ENCODE data around the gene AWAT2.

The AWAT2 gene, protein sequence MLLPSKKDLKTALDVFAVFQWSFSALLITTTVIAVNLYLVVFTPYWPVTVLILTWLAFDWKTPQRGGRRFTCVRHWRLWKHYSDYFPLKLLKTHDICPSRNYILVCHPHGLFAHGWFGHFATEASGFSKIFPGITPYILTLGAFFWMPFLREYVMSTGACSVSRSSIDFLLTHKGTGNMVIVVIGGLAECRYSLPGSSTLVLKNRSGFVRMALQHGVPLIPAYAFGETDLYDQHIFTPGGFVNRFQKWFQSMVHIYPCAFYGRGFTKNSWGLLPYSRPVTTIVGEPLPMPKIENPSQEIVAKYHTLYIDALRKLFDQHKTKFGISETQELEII

DNA sequence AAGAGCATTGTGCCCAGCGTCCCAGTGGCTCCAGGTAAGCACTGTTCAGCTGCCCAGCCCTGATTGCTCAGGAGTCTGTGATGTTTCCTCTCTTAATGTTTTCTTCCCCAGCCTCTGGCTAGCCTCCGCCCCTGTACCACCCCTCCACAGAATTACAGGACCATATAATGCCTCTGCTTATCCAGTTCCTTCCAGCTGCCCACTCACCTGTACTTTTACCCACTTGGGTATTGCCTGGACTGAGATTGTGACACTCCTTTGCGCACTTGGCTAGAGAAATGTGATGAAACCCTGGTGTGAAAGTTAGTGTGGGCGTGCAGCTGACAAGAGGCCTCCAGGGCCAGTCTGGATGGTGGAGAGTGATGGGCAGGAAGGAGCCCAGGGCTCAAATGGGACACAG lies at the start of gene AWAT2:
Gene AWAT2, minus strand, starts transcription at position 14 of the 400 bp plus-strand sequence. Its CDS starts 6 bp downstream, at position 8.
- DNase-seq = no peak

DNA sequence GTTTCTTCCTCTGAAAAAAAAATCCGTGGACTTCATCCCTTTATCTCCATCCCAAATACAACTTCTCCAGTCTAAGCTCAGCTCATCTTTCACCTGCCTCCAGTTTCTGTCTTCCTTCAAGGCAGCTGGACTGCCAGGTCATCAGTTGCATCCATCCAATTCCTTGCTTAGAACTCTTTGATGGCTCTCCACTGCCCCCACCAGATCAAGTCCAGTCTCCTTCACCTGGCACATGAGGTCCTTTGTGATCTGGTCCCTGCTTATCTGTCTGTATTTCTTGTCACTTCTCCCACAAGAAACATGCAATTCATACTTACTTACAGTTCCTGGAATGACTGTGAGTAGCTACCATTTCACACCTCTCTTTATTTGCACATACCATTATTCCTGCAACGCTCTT lies 46.3 kb upstream of the AWAT2 start:
- DNase-seq = peak; percentile 18

DNA sequence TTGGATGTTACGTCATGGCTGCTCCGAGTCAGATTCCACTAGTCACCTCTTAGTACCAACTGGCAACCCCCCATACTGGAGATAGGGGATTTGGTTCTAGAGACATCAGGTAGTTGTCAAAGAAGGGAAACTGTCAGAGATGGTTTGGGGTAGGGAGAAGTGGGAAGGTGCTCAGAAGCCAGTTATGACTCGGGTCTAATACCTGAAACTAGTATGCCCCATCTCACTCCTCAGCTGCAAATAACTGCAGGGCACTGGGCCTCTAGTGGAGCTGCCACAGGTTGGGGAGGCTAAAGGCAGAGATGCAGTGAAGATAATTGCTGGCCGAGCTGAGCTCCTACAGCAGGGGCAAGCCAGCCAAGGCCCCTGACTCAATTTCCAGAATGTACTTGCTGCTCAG lies 42.5 kb upstream of the AWAT2 start:
- no peak for DNase-seq

DNA sequence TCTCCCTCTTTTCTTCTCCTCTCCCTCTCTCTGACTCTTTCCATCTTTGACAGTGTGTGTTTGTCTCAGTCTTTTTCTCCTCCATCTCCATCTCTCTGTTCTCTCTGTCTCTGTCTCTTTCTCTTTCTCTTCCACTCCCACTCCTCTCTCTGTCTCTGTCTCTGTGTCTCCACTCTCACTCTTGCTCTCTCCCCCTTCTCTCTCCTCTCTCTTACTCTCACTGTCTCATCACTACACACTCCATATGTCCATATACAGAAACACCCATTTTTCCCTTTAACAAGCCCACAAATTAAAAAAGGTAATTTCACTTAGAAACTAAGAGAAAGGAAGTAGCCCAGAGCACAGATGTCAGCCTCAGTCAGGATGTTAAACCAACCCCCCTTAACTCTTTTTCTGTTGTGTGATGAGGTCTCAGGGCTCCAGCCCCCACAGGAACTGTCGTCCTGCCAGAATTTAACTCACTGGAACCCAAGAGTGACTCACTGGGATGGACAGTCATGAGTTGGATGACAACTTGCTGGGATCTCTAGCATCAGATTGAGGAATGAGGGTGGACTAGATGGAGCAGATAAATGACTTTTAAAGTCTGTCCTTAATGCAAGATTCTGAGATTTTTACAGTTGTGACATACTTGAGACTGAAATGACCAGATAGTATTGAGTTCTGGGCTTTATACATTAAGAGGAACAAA lies 40.0 kb upstream of the AWAT2 start:
- peak; percentile 74 for DNase-seq

DNA sequence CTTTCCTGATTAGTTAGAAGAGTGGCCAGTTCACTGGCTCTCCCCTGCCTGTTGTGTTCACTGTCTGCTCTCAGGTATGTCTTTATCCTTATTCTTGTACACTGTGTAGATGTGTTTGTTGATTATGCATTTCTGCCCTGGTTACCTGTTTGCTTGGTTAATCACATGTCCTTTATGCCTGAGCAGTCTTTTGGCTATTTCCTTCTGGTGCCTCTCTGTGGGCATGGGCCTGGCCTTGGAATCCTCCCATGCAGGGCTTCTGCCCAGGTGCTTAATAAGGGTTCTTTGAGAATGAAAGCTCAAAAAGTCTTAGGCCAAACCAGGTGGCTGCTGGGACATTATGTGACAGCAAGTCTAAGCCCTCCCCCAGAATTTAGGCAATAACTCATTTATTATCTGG lies 39.0 kb upstream of the AWAT2 start:
- DNase-seq = no peak

DNA sequence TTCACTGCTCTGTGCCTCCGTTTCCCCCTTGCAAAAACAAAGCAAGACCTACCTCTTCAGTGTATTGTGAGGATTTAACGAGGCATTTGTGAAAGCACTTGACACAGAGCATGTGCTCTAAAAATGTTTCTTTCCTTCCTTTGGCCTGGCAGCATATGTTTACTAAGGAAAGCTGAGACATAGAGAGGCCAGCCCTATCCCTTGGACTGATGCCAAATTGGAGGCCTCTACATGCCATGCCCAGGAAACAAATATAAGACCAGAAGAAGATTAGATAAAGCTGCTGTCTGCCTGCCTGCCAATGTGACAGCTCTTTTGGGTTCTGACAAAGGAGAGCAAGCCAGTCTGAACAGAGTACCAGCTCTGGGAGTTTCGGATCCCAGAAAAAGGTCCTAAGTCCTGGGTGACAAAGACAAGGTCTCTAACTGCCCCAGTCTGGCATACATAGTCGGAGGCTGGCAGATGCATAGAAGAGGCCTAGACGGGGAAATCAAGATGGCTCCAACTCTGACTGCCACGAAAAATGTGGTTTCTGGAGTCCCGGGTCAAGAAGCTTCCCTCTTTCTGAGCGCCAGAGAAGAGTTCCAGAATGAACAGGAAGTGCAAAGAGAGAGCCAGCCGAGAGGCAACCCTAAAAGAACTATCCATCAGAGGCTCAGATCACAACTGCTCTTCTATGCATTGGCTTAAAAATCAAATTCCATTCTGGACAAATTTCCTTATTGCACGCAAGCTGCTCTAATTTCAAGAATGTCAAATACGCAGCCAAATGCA lies 38.3 kb upstream of the AWAT2 start:
- DNase-seq = peak; percentile 42

DNA sequence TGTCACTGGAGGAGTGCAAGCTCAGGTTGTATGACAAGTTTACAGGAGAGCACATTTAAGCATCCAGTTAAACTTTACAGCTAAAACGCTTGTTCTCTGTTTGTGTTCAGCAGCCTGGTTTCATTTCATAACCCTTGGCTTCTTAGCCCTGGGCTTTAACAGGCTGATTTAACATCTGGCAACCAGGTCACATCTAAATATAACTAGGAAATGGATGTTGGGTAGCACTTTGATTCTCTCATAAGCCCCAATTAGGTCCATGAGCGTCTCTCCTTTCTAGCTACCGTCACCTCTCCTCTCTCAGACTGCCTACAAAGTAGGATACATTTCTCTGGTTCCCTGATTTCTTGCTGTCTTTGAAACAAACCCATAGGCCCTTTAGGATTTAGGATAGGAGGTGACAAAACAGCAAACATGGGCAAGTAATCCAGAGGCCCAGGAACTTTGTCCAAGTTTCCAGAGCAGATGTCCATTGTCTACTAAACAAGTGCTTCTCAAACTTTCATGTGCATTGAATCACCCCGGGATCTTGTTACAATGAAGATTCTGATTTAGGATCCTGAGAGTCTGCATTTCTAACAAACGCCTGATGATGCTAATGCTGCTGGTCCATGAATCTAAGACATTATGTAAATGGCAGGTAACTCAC lies 35.0 kb upstream of the AWAT2 start:
- no peak for DNase-seq

DNA sequence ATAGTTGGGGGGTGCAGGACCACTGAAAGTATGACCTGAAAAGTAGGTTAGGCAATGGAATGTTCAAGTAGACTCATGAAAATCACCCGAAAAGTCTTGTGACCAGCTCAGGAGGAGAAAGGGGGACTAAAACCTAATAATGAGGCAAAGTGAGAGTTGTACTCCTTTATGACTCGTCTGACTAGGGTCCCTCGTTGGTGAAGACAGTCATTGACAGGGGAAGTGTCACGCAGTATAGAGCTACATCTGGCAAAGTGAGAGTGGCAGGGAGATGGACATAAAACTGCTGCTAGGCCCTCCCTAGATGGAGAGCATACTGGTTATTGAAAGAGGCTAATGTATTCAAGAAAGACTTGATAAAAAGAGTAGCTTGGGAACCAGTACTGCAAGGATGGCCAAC lies 33.0 kb upstream of the AWAT2 start:
- no peak for DNase-seq

DNA sequence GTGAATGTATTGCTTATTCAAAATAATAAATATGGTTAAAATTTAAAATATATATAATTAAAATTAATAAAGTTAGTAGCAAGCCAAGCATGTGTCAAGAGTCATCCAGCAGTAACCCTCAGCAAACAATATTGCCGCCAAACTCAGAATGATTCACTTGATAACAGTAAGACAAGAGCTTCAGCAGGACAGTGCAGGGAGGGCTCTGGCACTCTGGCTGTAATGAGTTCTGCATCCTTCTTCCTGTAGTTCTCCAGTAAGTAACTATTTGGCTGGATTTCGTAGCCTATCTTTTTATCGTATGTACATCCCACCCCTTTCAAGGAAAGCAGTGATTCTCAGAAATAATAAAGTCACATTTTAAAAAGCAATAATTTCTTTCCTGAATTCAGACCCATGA lies 30.1 kb upstream of the AWAT2 start:
- DNase-seq = no peak

DNA sequence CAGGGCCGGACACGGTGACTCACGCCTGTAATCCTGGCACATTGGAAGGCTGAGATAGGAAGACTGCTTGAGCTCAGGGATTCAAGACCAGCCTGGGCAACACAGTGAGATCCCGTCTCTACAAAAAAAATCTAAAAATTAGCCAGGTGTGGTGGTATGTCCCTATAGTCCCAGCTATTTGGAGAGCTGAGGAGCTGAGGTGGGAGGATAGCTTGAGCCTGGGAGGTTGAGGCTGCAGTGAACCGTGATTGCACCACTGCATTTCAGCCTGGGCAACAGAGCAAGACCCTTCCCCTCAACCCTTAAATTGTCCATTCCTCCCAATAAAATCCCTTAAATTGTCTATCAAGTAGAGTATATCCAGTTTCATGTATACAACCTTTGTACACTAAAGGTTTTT lies 29.6 kb upstream of the AWAT2 start:
- no peak for DNase-seq

DNA sequence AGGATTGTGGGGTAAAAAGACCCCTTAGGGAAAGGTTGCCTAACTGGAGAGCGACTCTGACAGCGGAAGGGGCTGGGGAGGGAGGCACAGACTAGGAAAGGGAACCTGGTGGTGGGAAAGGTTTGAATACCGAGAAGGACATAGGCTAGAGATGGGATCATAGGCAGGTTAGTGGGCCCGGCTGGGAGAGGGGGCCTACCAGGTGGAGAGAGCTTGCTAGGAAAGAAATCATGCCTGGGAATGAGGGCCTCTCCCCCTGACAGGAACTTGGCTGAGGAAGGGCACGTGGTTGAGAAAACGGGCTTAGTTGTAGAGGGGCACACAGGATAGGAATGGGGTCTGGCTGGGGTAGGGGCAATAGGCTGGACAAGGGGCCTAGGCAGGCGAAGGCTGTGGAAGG lies 16.9 kb upstream of the AWAT2 start:
- no peak for DNase-seq

DNA sequence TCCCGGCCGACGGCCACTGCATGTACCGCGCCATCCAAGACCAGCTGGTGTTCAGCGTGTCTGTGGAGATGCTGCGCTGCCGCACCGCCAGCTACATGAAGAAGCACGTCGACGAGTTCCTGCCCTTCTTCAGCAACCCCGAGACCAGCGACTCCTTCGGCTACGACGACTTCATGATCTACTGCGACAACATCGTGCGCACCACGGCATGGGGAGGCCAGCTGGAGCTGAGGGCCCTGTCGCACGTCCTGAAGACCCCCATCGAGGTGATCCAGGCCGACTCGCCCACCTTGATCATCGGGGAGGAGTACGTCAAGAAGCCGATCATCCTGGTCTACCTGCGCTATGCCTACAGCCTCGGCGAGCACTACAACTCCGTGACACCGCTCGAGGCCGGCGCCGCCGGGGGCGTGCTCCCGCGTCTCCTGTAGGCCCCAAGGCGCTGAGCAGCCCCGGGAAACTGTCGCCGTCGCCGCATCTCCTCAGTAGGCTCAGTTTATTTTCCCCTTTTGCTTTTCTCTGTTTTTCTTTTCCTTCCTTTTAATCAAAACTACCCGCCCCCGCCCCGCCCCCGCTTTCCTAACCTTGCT lies 13.3 kb upstream of the AWAT2 start:
- DNase-seq = no peak

DNA sequence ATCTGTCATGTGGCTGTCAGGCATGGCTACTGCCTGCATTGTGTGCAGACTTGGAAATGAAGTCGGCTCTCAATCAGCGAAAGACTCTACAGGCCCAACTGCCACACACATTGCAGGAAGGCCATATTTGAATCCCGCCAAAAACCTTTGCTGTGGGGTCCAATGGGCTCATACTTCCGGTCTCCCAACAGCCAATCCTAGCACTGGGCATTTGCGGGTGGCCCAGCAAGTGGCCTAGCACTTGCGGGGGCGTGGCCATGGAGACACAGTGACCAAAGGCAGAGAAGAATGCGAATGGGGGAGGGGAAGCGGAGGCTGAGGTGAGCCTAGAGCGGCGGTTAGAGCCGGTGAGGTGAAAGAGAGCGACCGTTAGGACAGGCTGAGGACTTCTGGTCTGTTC lies 12.3 kb upstream of the AWAT2 start, which contains the start of gene OTUD6A:
Gene OTUD6A, plus strand, starts transcription at position 382 of the 400 bp plus-strand sequence. CDS start 68 bp downstream, outside the sequence.
- DNase-seq = no peak

DNA sequence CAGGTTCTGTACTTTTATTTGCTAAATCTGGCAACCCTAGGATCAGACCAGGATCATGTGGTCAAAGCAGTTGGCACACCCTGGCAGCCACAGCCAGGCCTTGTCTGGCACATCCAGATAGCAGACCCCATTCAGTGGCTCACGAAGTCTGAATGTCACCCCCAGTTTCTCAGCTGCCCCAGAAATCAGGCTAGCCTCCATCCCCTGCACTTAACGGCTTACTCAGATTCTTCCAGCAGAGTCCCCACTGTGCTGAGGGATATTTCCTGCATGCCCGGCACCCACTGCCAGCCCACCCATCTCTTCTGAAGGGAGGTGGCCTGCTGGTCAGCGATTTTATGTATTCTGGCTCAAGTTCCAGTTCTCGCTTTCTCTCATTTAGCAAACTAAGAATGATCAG lies 4.7 kb upstream of the AWAT2 start:
- no peak for DNase-seq

DNA sequence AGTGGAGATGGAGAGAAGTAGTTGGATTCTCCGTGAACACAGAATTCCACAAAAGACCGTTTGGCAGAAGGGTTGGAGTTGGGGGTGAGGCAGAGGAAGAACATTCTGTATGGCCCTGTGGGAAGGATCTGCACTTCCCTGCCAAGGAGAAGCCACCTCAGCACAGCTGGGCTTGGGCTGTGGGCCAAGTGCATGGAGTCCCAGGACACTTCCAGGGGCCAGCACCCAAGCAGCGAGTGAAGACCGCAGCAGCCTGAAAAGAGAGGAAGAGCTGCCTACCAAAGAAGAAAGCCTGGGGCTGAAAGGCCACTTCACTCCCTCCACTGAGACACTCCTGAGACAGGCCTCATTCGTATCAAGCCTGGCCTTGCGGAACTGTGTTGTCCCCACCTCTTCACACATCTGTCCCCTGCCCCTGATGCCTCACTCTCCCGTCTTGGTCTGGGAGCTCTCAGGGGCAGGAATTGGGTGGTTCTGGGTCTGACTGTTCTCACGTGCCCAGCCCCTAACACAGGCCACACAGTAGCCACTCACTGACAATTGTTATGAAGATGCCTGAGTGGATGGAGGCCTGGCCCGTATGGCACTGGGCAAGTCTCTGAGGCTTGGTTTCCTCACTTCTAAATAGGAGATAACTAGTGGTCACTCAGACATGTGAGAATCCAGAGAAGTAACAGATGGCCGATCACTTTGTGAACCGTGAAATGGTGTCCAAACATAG lies 3.3 kb upstream of the AWAT2 start:
- no peak for DNase-seq

DNA sequence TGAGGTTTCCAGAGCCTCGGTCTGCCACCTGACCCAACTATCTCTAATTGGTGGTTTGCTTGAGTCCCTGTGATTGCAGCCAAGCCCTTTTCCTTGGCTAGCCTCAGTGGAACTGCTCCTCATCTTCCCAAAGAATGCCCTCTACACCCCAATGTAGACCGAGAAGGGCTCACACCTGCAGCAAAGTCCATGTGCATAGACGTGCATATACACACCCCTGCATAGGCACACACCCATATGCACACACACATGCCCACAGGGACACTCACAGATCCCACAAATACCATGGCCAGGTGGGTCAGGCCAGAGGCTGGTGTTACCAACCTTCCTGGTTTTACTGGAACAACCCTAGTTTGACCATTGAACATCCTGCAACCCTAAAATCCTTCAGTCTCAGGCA lies 332 bp downstream of the AWAT2 start:
- no peak for DNase-seq

DNA sequence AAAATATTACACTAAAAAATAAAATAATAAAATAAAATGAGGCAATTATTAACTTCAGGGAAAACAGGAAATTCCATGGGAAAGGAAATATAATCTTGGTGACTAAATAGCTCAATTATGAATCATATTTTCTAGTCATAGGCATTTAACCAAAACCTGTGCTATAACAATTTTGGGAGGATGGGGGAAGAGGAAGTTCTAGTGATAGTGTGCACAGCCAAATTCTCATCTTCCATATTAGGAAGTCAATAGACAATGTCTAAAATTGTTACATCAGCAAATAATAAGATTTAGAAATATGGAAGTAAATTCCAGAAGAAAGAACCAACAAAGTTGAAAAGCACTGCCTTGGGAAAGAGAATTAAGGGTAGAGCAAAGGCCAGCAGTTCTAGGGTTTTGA lies 2.8 kb downstream of the AWAT2 start:
- peak; percentile 81 for DNase-seq

DNA sequence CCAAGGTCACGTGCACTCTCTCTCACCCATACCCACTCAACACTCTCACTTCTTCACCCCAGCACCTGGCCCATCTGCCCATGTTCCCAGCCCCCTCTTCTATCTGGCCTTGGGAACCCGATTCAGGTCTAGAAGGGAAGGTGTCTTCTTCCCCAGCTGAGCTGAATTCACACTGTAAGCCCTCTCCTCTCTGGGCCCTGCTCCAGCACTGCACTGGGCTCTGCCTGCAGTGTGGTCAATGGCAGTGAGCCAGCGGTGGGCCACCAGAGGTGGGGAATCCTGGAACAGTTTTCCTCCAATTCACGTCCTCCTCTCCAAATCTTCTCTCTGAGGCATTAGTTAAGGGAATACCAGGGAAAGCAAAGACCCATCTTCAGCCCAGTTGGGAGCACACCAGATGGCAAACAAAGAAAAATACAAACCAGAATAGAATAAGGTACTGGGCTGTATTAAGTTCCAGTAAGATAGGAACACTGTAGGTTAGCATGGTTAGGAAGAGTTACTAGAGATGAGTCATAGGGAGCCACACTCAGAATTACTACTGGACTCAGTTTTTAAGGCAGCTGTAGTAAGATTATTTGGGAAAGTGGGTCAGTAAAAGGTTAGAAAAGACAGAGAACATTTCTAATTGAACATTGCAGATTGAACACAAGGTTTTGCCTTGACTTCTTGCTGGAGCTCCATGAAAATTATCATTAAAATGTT lies 5.0 kb downstream of the AWAT2 start:
- peak; percentile 31 for DNase-seq

DNA sequence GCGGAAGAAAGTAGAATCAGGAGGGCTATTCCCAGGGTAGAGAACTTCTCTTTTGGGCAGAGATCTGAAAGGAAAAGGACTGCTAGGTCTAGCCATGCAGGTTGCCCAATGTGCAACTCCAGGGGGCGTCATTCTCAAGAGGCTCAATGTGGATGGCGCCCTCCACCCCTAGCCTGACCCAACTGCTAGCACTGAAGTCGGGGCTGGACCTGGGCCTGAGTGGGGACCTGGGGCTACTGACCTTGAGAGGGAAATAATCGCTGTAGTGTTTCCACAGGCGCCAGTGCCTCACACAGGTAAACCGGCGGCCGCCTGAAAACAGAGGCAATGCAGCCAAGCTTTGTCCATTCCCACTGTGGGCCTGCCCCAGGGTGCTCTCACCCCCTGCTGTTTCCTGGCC lies 6.1 kb downstream of the AWAT2 start:
- no peak for DNase-seq

DNA sequence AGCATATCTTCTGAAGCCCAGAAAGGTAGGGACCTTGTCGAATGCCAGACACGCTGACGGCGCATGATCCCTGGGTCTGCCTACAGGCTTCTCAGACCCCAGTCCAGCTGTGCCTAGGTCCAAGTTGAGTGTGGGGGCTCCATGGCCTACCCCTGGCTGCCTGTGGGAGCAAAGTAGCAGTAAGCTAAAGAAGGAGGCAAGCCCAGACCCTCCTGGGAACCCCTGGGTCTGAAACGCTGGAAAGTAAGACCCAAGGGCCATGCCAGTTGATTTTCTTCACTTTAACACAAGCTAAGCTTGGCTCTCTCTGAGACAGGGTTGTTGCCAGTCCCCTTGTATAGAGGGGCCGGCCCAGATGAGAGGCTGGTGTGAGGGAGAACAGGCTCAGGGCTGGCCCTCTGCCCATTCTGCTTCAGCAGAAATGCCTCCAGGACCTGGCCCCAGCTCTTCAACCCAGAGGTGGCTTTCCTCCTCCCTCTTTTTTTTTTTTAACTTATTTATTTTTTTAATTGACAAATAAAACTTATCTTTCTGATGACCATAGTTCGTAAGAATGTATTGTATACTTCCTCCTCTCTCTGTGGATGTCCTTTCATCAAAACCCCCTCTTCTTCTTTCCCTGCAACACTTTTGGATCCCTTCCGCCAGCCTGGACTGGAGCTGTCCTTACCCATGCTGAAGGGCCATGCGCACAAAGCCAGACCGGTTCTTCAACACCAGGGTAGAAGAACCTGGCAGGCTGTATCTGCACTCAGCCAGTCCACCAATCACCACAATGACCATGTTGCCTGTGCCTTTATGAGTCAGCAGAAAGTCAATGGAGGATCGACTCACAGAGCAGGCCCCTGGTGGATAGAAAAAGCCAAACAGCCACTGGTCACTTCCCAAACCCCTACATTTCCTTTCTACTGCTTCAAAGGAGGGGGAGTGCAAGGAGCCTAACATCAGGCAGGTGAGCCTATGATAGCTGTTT lies 7.1 kb downstream of the AWAT2 start:
- peak; percentile 13 for DNase-seq
